H7 (cell line): ENCODE results near the gene EPHA8. TPM values are rescaled to one million over a fixed set of nuclear protein-coding genes. Genes with fewer than 3 reads are reported as not detected.

Experiments used
- DNase-seq: peaks from one replicate; pipeline ENCODE4 v3.0.0; 2012
- H3K27me3 ChIP-seq: 2 replicates; pipeline ENCODE4 v1.6.0; 2011; ENCODE audit warnings: mild to moderate bottlenecking, low read length; ENCODE audit not compliant: control insufficient read depth, insufficient read depth
- H3K36me3 ChIP-seq: replicated peaks from 2 replicates; pipeline ENCODE4 v1.5.1; 2011; ENCODE audit warnings: low read length; ENCODE audit not compliant: control insufficient read depth, insufficient read depth
- H3K4me3 ChIP-seq: 2 replicates; pipeline ENCODE4 v1.5.1; 2011; ENCODE audit warnings: low read depth, mild to moderate bottlenecking, control low read depth, low read length, moderate library complexity; ENCODE audit not compliant: insufficient read depth
- total RNA-seq: library from RNA; depleted of rRNA; stranded (reverse); fragments of >200 nt; shearing (Covaris generic); gene quantifications from 2 replicates; pipeline ENCODE4 v1.2.3, GENCODE V29; 2014

The EPHA8 gene
- total RNA-seq, 1 experiment from 2014 or later, result 4.8 TPM

GRCh38 chr1:22600817-22601605 is 37.7 kb downstream of the EPHA8 start:
- no peak for DNase-seq
- peaks cover 2% of the 10 kb centered on the region for H3K27me3 ChIP-seq
- no peak overlapping the region for H3K4me3 ChIP-seq
- H3K36me3 ChIP-seq, result no peaks in the 10 kb centered on the region

- H3K4me3 ChIP-seq, result no peak overlapping the region
- no peaks in the 10 kb centered on the region for H3K36me3 ChIP-seq
- DNase-seq, result no peak
- peaks cover 2% of the 10 kb centered on the region for H3K27me3 ChIP-seq
Measured at GRCh38 chr1:22601610-22602009, 38.3 kb downstream of the EPHA8 start.

- DNase-seq, result no peak
- no peak overlapping the region for H3K4me3 ChIP-seq
- H3K27me3 ChIP-seq, result peaks cover 2% of the 10 kb centered on the region
- no peaks in the 10 kb centered on the region for H3K36me3 ChIP-seq
Measured at GRCh38 chr1:22602060-22602740, 38.9 kb downstream of the EPHA8 start.

DNA sequence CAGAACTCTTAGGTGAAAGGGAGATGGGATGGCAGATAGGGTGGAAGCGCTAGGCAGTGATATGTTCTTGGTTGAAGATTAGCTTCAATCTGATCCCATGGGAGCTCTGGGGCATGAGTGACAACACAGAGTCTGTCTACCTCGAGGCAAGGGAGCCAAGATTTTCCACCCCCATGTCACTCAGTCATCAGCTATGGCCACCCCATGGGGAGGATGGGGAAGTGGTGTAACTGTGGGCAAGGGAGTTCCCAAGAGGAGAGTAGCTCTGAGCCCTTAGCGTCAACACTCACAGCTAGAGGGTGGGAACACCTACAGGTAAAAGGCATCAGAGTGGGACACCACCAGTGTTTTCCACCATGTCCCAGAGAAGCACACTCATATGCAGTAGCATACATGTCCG is 42.9 kb downstream of the EPHA8 start:
- no peaks in the 10 kb centered on the region for H3K36me3 ChIP-seq
- DNase-seq, result no peak
- no peaks in the 10 kb centered on the region; the same call in 1 of the 2 replicates for H3K27me3 ChIP-seq
- H3K4me3 ChIP-seq, result no peak overlapping the region

- peak; percentile 85 for DNase-seq
- Histone ChIP-seq H3K27me3 (no peaks in the 10 kb centered on the region; the same call in 1 of the 2 replicates), H3K36me3 (no peaks in the 10 kb centered on the region), H3K4me3 (no peak overlapping the region)
Measured at GRCh38 chr1:22607154-22607553, 43.9 kb downstream of the EPHA8 start.

- H3K36me3 ChIP-seq, result no peaks in the 10 kb centered on the region
- DNase-seq, result no peak
- H3K4me3 ChIP-seq, result no peak overlapping the region
- no peaks in the 10 kb centered on the region; the same call in 1 of the 2 replicates for H3K27me3 ChIP-seq
Measured at GRCh38 chr1:22608361-22608760, 45.1 kb downstream of the EPHA8 start.

- Histone ChIP-seq H3K4me3 (no peak overlapping the region), H3K36me3 (no peaks in the 10 kb centered on the region), H3K27me3 (no peaks in the 10 kb centered on the region; the same call in 1 of the 2 replicates)
- no peak for DNase-seq
Measured at GRCh38 chr1:22609291-22609690, 46.0 kb downstream of the EPHA8 start.

DNA sequence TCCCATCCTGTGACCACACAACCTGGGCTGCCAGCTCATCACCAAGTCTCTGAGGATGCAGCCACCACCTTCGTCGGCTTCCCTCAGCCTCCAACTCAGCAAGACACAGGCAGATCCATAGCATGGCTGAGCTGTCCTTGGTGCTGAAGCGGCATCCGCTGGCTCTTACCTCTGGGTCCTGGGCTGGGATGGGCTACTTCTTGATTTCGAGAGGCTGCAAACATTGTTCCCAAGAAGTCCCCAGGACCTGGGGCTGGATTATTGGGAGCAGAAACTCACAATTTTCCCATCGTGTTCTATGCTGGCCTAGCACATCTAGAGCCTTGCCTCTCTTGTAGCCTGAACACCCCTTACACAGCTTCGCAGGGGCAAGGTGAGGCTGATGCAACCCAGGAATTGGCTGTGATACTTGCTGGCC is 48.2 kb downstream of the EPHA8 start:
- no peaks in the 10 kb centered on the region; the same call in 1 of the 2 replicates for H3K27me3 ChIP-seq
- H3K4me3 ChIP-seq, result no peak overlapping the region
- DNase-seq, result peak; percentile 90
- no peaks in the 10 kb centered on the region for H3K36me3 ChIP-seq

DNA sequence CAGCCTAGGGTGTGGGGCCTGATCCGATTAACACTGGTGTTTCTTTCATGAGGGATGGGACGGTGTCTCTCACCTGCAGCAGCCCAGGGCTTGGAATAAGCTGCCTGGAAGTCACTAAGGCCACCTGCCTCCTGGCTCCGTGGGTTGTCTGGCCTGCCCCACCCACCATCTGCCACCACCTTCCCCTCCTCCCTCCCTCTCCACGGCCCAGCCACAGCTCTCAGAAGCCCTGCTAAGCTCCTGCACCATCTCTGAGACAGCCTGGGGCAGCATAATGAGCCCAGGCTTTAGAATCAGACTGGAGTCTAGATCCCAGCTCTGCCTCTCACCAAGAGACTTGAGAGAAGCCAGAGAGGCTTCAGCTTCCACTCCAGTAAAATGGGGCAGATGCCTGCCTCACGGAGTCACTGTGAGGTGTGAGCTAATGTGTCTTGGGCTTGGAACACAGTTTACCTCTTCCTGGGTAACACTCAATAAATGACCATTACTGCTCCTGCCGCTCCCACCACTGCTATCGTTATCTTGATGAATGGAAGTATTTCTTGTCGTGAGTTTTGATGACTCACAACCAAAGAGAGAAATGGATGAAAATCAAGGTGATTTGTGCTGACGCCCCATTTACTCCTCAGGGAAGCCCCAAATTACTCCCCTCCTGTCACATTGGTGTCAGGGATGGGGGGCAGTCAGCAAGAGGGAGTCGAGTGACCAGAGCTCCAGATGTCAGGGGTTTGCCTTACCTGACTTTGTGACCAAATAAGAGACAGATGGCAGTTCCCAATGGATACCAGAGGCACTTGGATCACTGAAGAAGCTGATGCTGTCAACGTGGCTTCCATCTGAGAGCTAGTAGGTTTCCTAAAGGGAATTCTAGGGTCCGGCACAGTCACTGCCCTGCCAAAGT is 49.6 kb downstream of the EPHA8 start:
- H3K36me3 ChIP-seq, result no peaks in the 10 kb centered on the region
- DNase-seq, result no peak
- no peak overlapping the region for H3K4me3 ChIP-seq
- no peaks in the 10 kb centered on the region; the same call in 1 of the 2 replicates for H3K27me3 ChIP-seq

GRCh38 chr1:22613572-22613918 is 50.3 kb downstream of the EPHA8 start:
- H3K27me3 ChIP-seq, result no peaks in the 10 kb centered on the region; the same call in 1 of the 2 replicates
- H3K36me3 ChIP-seq, result no peaks in the 10 kb centered on the region
- no peak for DNase-seq
- H3K4me3 ChIP-seq, result no peak overlapping the region

DNA sequence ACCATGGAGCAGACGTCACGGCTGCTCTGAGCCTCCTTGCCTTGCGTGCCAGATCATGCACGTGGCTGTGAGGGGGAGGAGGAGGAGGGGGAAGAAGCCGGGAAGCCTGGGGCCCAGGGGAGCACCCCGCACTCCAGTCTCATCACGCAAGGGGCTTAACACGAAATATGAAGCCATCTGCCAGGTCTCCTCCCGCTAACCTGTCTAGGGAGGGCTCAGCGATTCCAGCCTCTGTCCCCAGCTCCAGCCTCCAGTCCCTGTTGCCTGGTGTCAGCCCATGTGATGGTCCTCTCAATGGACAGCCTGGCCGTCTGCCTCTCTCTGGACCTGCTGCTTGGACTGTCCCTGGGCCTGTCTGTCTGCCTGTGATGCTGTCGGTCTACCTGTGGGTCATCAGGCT is 50.7 kb downstream of the EPHA8 start:
- no peak for DNase-seq
- Histone ChIP-seq H3K36me3 (no peaks in the 10 kb centered on the region), H3K4me3 (no peak overlapping the region), H3K27me3 (no peaks in the 10 kb centered on the region; the same call in 1 of the 2 replicates)

GRCh38 chr1:22615886-22616285 is 52.6 kb downstream of the EPHA8 start:
- H3K36me3 ChIP-seq, result no peaks in the 10 kb centered on the region
- H3K27me3 ChIP-seq, result no peaks in the 10 kb centered on the region; the same call in 1 of the 2 replicates
- H3K4me3 ChIP-seq, result no peak overlapping the region
- no peak for DNase-seq

DNA sequence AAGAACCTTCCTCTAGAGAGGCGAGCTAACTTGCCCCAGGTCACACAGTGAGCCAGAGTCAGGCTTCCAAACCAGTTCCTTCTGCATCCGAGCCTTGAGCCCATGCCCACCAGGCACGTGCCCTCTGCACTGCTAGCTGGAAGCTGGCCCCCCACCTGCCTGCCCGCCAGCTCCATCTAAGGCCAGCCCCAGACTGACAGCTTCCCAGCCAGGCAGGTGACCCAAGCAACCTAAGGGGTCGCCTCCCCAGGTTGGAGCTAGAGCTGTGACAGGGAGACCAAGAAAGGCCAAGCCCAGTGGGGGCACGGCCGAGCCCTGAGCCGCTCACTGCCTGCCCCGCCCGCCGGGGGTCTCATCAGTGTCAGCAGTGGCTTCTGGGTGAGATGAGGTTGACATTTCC is 53.3 kb downstream of the EPHA8 start:
- H3K4me3 ChIP-seq, result no peak overlapping the region
- H3K27me3 ChIP-seq, result no peaks in the 10 kb centered on the region; the same call in 1 of the 2 replicates
- DNase-seq, result no peak
- H3K36me3 ChIP-seq, result no peaks in the 10 kb centered on the region

DNA sequence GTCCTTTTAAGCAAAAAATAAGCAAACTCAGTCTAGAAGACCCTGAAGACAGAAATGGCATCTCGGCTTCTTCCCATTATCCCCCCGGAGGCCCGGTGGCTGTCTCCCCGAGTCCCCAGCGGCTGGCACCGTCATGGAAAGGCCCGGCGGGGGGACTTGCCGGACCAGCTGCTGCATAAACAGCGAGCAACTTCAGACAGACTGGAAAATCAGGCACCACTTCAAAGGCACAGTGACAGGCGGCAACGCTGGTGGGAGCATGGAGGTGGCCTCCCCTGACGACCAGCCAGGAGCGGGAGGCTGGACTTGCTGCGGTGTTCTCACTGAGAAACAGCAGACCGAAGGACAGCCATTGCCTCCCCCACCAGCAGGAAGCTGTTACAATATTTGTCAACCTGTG is 54.8 kb downstream of the EPHA8 start:
- DNase-seq, result peak; percentile 64
- no peaks in the 10 kb centered on the region for H3K36me3 ChIP-seq
- no peak overlapping the region for H3K4me3 ChIP-seq
- no peaks in the 10 kb centered on the region; the same call in 1 of the 2 replicates for H3K27me3 ChIP-seq
